ENCODE results near the gene DUOXA1.

- TF ChIP-seq POLR2A (IDR thresholded peaks at IDR 0.05) = no peak
- no peak for TF ChIP-seq POLR2AphosphoS5 (IDR thresholded peaks at IDR 0.05)
- TF ChIP-seq CTCF (IDR thresholded peaks at IDR 0.05) = no peak
These were observed 14.3 kb upstream of the DUOXA1 start for GRCh38 chr15:45143946-45144345.

Measured in prostate gland (tissue), 2 donors.